Pancreas (tissue), 10 donors: Measurements from ENCODE around the gene PLXNA3. TPM values are rescaled to one million over a fixed set of nuclear protein-coding genes. Genes with fewer than 3 reads are reported as not detected.

Source experiments
- ATAC-seq, 4 donors: fragments of 200-7000 bp; cut with Tn5 transposase; one replicate each; pipeline versions ENCODE4 v1.8.0 to v1.9.1; 2020; ENCODE audit warnings: mild to moderate bottlenecking in 4 of 4, moderate library complexity in 4 of 4
- DNase-seq, 6 donors: peaks; one replicate each; pipeline ENCODE4 v3.0.0-alpha.2; 2020
- FAIRE-seq: peaks from 2 replicates; lab custom pipeline; 2012; peaks lifted over from hg19 to GRCh38; lab: Jason Lieb, UNC
- H3K27ac ChIP-seq, 4 donors: fragments of 200-600 bp; sonication (generic); 1 replicate in 3 of 4; 2 replicates in 1 of 4; pipeline versions ENCODE4 v1.5.0 to v1.8.0; 2020
- H3K27me3 ChIP-seq, 4 donors: fragments of 200-600 bp; one replicate each; pipeline ENCODE4 v1.8.0; 2021
- H3K36me3 ChIP-seq, 3 donors: fragments of 200-600 bp; sonication (generic) in 1 of 3; one replicate each; pipeline versions ENCODE4 v1.5.0 to v1.8.0; 2020 to 2021
- H3K4me1 ChIP-seq, 3 donors: fragments of 200-600 bp; one replicate each; pipeline ENCODE4 v1.8.0; 2021
- H3K4me3 ChIP-seq, 4 donors: fragments of 200-600 bp; sonication (generic) in 2 of 4; one replicate each; pipeline versions ENCODE4 v1.5.0 to v1.8.0; 2020 to 2021
- H3K9me3 ChIP-seq, 4 donors: fragments of 200-600 bp; one replicate each; pipeline ENCODE4 v1.8.0; 2021
- WGBS, 2 donors: extraction: QIAGEN DNeasy Blood & Tissue Kit; methylation state at CpG; one replicate each; pipeline ENCODE4 v1.1.7; 2013; 5-methylcytosine and 5-hydroxymethylcytosine counted together
- intact Hi-C, 3 donors: fragments of 100-400 bp; cut with DNase I; formaldehyde crosslinking; loops; one replicate each; pipeline versions ENCODE4 v1.11.1 to v1.14.2; 2022
- microRNA-seq, 2 donors: library from miRNA; unstranded; fragments of <30 nt; microRNA quantifications; one replicate each; pipeline versions ENCODE4 to v1.1.0, GENCODE V29; 2019 to 2020
- polyA plus RNA-seq, 2 donors: library from polyadenylated mRNA; stranded (reverse); fragments of 200-250 nt; gene quantifications; one replicate each; pipeline ENCODE4 v1.2.3, GENCODE V29; 2013
- total RNA-seq, 6 donors: library from RNA; stranded (reverse); fragmentation: NEBNext Ultra II Directional in 4 of 6; extraction: Animal tissue kit (Norgen Biotek cat#: 25700) in 4 of 6; gene quantifications; one replicate each; pipeline versions ENCODE4 v1.2.1 to v1.2.4, GENCODE V29; 2021 to 2023
- TF ChIP-seq, protein P1 (sequence below), 4 donors: fragments of 200-600 bp; sonication (generic) in 3 of 4; IDR thresholded peaks; one replicate each; pipeline versions ENCODE4 v1.5.0 to v1.8.0; 2021; ENCODE audit warnings: antibody characterized with exemption in 4 of 4
- donor health status: healthy with polysubstance abuse.
- donor health status: DM: no; HTN: no; CAD: no; lungs with moderate emphysema.
- donor health status: DM: no; HTN: no; CAD: no.
- donor health status: control.
- donor health status: control.
- donor health status: Bipolar disorder and iron deficiency.
- donor health status: DM: yes; HTN: yes; CAD: no.
- donor health status: DM: no; HTN: no; CAD: no.
- donor health status: DM: no; HTN: no; CAD: no.
- donor health status: DM: yes; HTN: yes; CAD: no.

PLXNA3 gene
- total and polyA plus RNA-seq, 8 donors: 10.5 to 40.7 (median 16.3) TPM

GRCh38 chrX:154517101-154517781, 59.2 kb downstream of the PLXNA3 start:
- peak in 2 of 4 donors; percentile 7 to 8 for ATAC-seq
- DNase-seq: peak in 3 of 6 donors; percentile 23 to 74 (median 34)

DNA sequence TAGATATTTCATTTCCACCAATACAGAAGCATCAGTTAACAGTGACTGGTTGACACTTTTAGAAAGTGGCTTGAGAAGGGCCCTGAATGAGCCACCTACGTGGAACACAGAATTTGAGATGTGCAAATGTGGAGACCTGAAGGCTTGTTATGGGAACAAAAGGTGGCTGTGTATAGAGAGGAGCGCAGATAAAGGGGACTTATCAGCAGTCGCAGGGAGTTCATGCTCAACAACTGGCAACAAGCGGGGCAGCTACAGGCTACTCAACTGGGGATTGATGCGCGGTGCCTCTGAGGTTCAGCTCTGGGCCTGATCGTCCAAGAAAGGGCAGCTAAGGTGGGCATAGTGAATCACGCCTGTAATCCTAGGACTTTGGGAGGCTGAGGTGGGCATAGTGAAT, 61.3 kb downstream of the PLXNA3 start:
- no peaks in the 10 kb centered on the region for H3K36me3 ChIP-seq
- no peak for DNase-seq
- 89 to 94% methylated on average over 8 of the region's 8 CpGs for WGBS, 2 donors
- H3K27me3 ChIP-seq: no peaks in the 10 kb centered on the region
- no peak for ATAC-seq
- TF ChIP-seq, protein P1, sequence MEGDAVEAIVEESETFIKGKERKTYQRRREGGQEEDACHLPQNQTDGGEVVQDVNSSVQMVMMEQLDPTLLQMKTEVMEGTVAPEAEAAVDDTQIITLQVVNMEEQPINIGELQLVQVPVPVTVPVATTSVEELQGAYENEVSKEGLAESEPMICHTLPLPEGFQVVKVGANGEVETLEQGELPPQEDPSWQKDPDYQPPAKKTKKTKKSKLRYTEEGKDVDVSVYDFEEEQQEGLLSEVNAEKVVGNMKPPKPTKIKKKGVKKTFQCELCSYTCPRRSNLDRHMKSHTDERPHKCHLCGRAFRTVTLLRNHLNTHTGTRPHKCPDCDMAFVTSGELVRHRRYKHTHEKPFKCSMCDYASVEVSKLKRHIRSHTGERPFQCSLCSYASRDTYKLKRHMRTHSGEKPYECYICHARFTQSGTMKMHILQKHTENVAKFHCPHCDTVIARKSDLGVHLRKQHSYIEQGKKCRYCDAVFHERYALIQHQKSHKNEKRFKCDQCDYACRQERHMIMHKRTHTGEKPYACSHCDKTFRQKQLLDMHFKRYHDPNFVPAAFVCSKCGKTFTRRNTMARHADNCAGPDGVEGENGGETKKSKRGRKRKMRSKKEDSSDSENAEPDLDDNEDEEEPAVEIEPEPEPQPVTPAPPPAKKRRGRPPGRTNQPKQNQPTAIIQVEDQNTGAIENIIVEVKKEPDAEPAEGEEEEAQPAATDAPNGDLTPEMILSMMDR (IDR thresholded peaks at IDR 0.05): no peak
- H3K9me3 ChIP-seq: no peaks in the 10 kb centered on the region
- no peaks in the 10 kb centered on the region for H3K4me1 ChIP-seq
- no peak overlapping the region for H3K4me3 ChIP-seq
- intact Hi-C loops: no loop called here
- no peak for FAIRE-seq
- H3K27ac ChIP-seq: no peak overlapping the region

More at GRCh38 chrX:154517101-154517781, 59.2 kb downstream of the PLXNA3 start:
- Histone ChIP-seq H3K4me1 (no peaks in the 10 kb centered on the region), H3K4me3 (peak overlapping the region in 2 of 4 donors; percentile 22 to 67), H3K27me3 (no peaks in the 10 kb centered on the region), H3K27ac (peak overlapping the region; percentile 70 to 87 (median 81)), H3K9me3 (no peaks in the 10 kb centered on the region), H3K36me3 (no peaks in the 10 kb centered on the region)
- intact Hi-C loops: no loop called here
- no peak for FAIRE-seq
- TF ChIP-seq, protein P1 (IDR thresholded peaks at IDR 0.05): no peak
- 26 to 44% methylated on average over 25 of the region's 25 CpGs for WGBS, 2 donors

- 80 to 82% methylated on average over 14 of the region's 14 CpGs for WGBS, 2 donors
- no peak for FAIRE-seq
- peaks cover 0 to 2% (median 0%) of the 10 kb centered on the region in 3 donors for H3K4me1 ChIP-seq
- no peak overlapping the region for H3K27ac ChIP-seq
- ATAC-seq: no peak
- H3K27me3 ChIP-seq: no peaks in the 10 kb centered on the region
- intact Hi-C loops: no loop called here
- no peak overlapping the region for H3K4me3 ChIP-seq
- no peak for DNase-seq
- H3K36me3 ChIP-seq: no peaks in the 10 kb centered on the region
- TF ChIP-seq, protein P1 (IDR thresholded peaks at IDR 0.05): no peak
- H3K9me3 ChIP-seq: no peaks in the 10 kb centered on the region
These were observed 67.8 kb downstream of the PLXNA3 start for GRCh38 chrX:154525606-154526490.

- WGBS, 2 donors: 3 to 18% methylated on average over 14 to 15 of the region's 15 CpGs
- TF ChIP-seq, protein P1 (IDR thresholded peaks at IDR 0.05): peak in 2 of 4 donors; percentile 8 to 29
- ATAC-seq: peak; percentile 90 to 98 (median 94)
- Histone ChIP-seq H3K9me3 (no peaks in the 10 kb centered on the region), H3K27me3 (no peaks in the 10 kb centered on the region), H3K4me3 (peak overlapping the region in 1 of 4 donors; percentile 34), H3K27ac (peak overlapping the region; percentile 16 to 78 (median 56)), H3K36me3 (no peaks in the 10 kb centered on the region), H3K4me1 (peaks cover 0 to 2% (median 0%) of the 10 kb centered on the region in 3 donors)
- intact Hi-C loops: no loop called here
- DNase-seq: peak; percentile 71 to 82 (median 76)
- FAIRE-seq: no peak
These were observed 69.0 kb downstream of the PLXNA3 start for GRCh38 chrX:154526901-154527675.

Small RNAs within 50 kb of the gene (microRNA-seq; reads per million reads assigned to microRNA genes)
- 0 reads per million in 2 donors for gene MIR6858

Other genes with a start within 250 kb of the PLXNA3 start
- not detected for gene OPN1MW2, start 238.5 kb upstream of the PLXNA3 start, total RNA-seq
- not detected for gene OPN1MW2, start 238.5 kb upstream of the PLXNA3 start, polyA plus RNA-seq
- not detected for gene OPN1MW3, start 200.7 kb upstream of the PLXNA3 start, total RNA-seq
- not detected for gene OPN1MW3, start 200.7 kb upstream of the PLXNA3 start, polyA plus RNA-seq
- gene TEX28, start 163.2 kb upstream of the PLXNA3 start, total RNA-seq: not detected
- gene TEX28, start 163.2 kb upstream of the PLXNA3 start, polyA plus RNA-seq: not detected
- gene TKTL1, start 162.5 kb upstream of the PLXNA3 start, total RNA-seq: not detected
- not detected for gene TKTL1, start 162.5 kb upstream of the PLXNA3 start, polyA plus RNA-seq
- 100 to 1,000 TPM in 4 of 6 donors, 10 to 100 TPM in 2; 67.0 to 298 (median 142) TPM for gene FLNA, start 83.6 kb upstream of the PLXNA3 start, total RNA-seq
- gene FLNA, start 83.6 kb upstream of the PLXNA3 start, polyA plus RNA-seq: 100 to 1,000 TPM; 222 to 259 TPM
- 10 to 100 TPM; 23.1 to 42.9 (median 38.7) TPM for gene EMD, start 79.0 kb upstream of the PLXNA3 start, total RNA-seq
- gene EMD, start 79.0 kb upstream of the PLXNA3 start, polyA plus RNA-seq: 10 to 100 TPM; 56.0 to 86.7 TPM
- gene RPL10, start 59.9 kb upstream of the PLXNA3 start, total RNA-seq: 1,000 to 10,000 TPM; 2,194 to 4,058 (median 3,145) TPM
- 1,000 to 10,000 TPM; 2,751 to 3,412 TPM for gene RPL10, start 59.9 kb upstream of the PLXNA3 start, polyA plus RNA-seq
- 10 to 100 TPM in 1 of 6 donors, 1 to 10 TPM in 5; 5.1 to 13.6 (median 7.3) TPM for gene DNASE1L1, start 49.0 kb upstream of the PLXNA3 start, total RNA-seq
- 10 to 100 TPM; 11.3 to 16.5 TPM for gene DNASE1L1, start 49.0 kb upstream of the PLXNA3 start, polyA plus RNA-seq
- 10 to 100 TPM; 14.6 to 26.7 (median 17.1) TPM for gene TAFAZZIN, start 46.7 kb upstream of the PLXNA3 start, total RNA-seq
- 10 to 100 TPM; 77.0 to 82.7 TPM for gene TAFAZZIN, start 46.7 kb upstream of the PLXNA3 start, polyA plus RNA-seq
- gene ATP6AP1, start 29.6 kb upstream of the PLXNA3 start, total RNA-seq: 10 to 100 TPM; 27.8 to 55.6 (median 37.7) TPM
- gene ATP6AP1, start 29.6 kb upstream of the PLXNA3 start, polyA plus RNA-seq: 10 to 100 TPM; 34.1 to 82.4 TPM
- gene GDI1, start 21.1 kb upstream of the PLXNA3 start, total RNA-seq: 10 to 100 TPM; 25.5 to 61.4 (median 35.5) TPM
- gene GDI1, start 21.1 kb upstream of the PLXNA3 start, polyA plus RNA-seq: 100 to 1,000 TPM in 1 of 2 donors, 10 to 100 TPM in 1; 93.7 to 138 TPM
- gene FAM50A, start 14.1 kb upstream of the PLXNA3 start, total RNA-seq: 10 to 100 TPM; 21.2 to 39.8 (median 22.0) TPM
- gene FAM50A, start 14.1 kb upstream of the PLXNA3 start, polyA plus RNA-seq: 100 to 1,000 TPM in 1 of 2 donors, 10 to 100 TPM in 1; 91.5 to 128 TPM
- 10 to 100 TPM in 5 of 6 donors, 1 to 10 TPM in 1; 9.5 to 19.6 (median 12.7) TPM for gene LAGE3, start 21.0 kb downstream of the PLXNA3 start, total RNA-seq
- 10 to 100 TPM; 10.1 to 15.2 TPM for gene LAGE3, start 21.0 kb downstream of the PLXNA3 start, polyA plus RNA-seq
- gene UBL4A, start 28.3 kb downstream of the PLXNA3 start, total RNA-seq: 10 to 100 TPM; 16.0 to 32.2 (median 21.5) TPM
- 10 to 100 TPM; 13.6 to 20.4 TPM for gene UBL4A, start 28.3 kb downstream of the PLXNA3 start, polyA plus RNA-seq
- 10 to 100 TPM in 5 of 6 donors, 1 to 10 TPM in 1; 9.6 to 12.2 (median 11.3) TPM for gene SLC10A3, start 32.3 kb downstream of the PLXNA3 start, total RNA-seq
- gene SLC10A3, start 32.3 kb downstream of the PLXNA3 start, polyA plus RNA-seq: 10 to 100 TPM; 16.2 to 19.1 TPM
- 10 to 100 TPM; 26.4 to 40.4 (median 32.7) TPM for gene FAM3A, start 58.0 kb downstream of the PLXNA3 start, total RNA-seq
- 10 to 100 TPM; 70.7 to 78.5 TPM for gene FAM3A, start 58.0 kb downstream of the PLXNA3 start, polyA plus RNA-seq
- gene G6PD, start 88.6 kb downstream of the PLXNA3 start, total RNA-seq: 10 to 100 TPM in 3 of 6 donors, 1 to 10 TPM in 3; 6.7 to 17.9 (median 11.0) TPM
- gene G6PD, start 88.6 kb downstream of the PLXNA3 start, polyA plus RNA-seq: 10 to 100 TPM; 11.4 to 17.0 TPM
- 10 to 100 TPM in 2 of 6 donors, 1 to 10 TPM in 4; 6.3 to 11.7 (median 8.3) TPM for gene IKBKG, start 89.3 kb downstream of the PLXNA3 start, total RNA-seq
- 10 to 100 TPM; 25.2 to 29.7 TPM for gene IKBKG, start 89.3 kb downstream of the PLXNA3 start, polyA plus RNA-seq
- not detected for gene CTAG1A, start 126.9 kb downstream of the PLXNA3 start, total RNA-seq
- gene CTAG1A, start 126.9 kb downstream of the PLXNA3 start, polyA plus RNA-seq: not detected
- gene CTAG1B, start 161.0 kb downstream of the PLXNA3 start, total RNA-seq: not detected
- gene CTAG1B, start 161.0 kb downstream of the PLXNA3 start, polyA plus RNA-seq: not detected
- gene CTAG2, start 195.3 kb downstream of the PLXNA3 start, total RNA-seq: not detected
- gene CTAG2, start 195.3 kb downstream of the PLXNA3 start, polyA plus RNA-seq: 1 to 10 TPM in 1 of 2 donors, not detected in 1; 1.2 TPM